ENCODE results near the gene DHX8.

GRCh38 chr17:43528319-43528987, 44.7 kb downstream of the DHX8 start:
- TF ChIP-seq GATA3 (IDR thresholded peaks at IDR 0.05; ENCODE audit: low read depth, low read length), result no peak
- TF ChIP-seq GATA2 (IDR thresholded peaks at IDR 0.05; ENCODE audit: low read depth, low read length), result no peak

Data from SH-SY5Y (cell line).